Activated CD8-positive, alpha-beta T cell treated with anti-CD3 and anti-CD28 coated beads for 36 hours (primary cell): ENCODE data around the gene MACROD2. TPM values are rescaled to one million over a fixed set of nuclear protein-coding genes. Genes with fewer than 3 reads are reported as not detected.

Source experiments
- ATAC-seq: fragments of 200-7000 bp; cut with Tn5 transposase; one replicate; pipeline ENCODE4 v1.10.0; 2021; ENCODE audit warnings: mild to moderate bottlenecking, moderate library complexity
- CTCF ChIA-PET: fragments of 350-600 bp; sonication (Branson Sonifier 250); formaldehyde crosslinking; loops from one replicate; lab custom pipeline; 2021; ENCODE audit warnings: antibody characterized with exemption; lab: Charles Lee
- POLR2A ChIA-PET: fragments of 350-600 bp; sonication (Branson Sonifier 250); formaldehyde crosslinking; loops from one replicate; lab custom pipeline; 2021; ENCODE audit warnings: antibody characterized with exemption; lab: Charles Lee
- DNase-seq: peaks from one replicate; pipeline ENCODE4 v3.0.0-alpha.2; 2020
- H3K27ac Mint-ChIP-seq: one replicate; pipeline ENCODE4 v1.8.0; 2021; ENCODE audit warnings: mild to moderate bottlenecking, mixed read lengths
- H3K27me3 Mint-ChIP-seq: one replicate; pipeline ENCODE4 v1.8.0; 2021; ENCODE audit warnings: mixed read lengths
- H3K36me3 Mint-ChIP-seq: one replicate; pipeline ENCODE4 v1.8.0; 2021; ENCODE audit warnings: low read depth, mixed read lengths
- H3K4me1 Mint-ChIP-seq: one replicate; pipeline ENCODE4 v1.8.0; 2021; ENCODE audit warnings: low read depth, mixed read lengths
- H3K4me3 Mint-ChIP-seq: one replicate; pipeline ENCODE4 v1.8.0; 2021; ENCODE audit warnings: mild to moderate bottlenecking, moderate library complexity, mixed read lengths
- H3K9me3 Mint-ChIP-seq: one replicate; pipeline ENCODE4 v1.8.0; 2021; ENCODE audit warnings: mixed read lengths
- intact Hi-C: fragments of 100-400 bp; cut with micrococcal nuclease; formaldehyde crosslinking; loops from one replicate; pipeline ENCODE4 v1.10.0; 2022
- total RNA-seq, 2 experiments: library from RNA; stranded (reverse); gene quantifications; one replicate each; pipeline ENCODE4 v1.2.3, GENCODE V29; 2021
- TF ChIP-seq, protein P1 (sequence below): fragments of 200-600 bp; IDR thresholded peaks from one replicate; pipeline ENCODE4 v1.8.0; 2022; ENCODE audit warnings: antibody characterized with exemption, mild to moderate bottlenecking

Gene MACROD2
- total RNA-seq, 2 experiments from 2014 or later: not detected

- no peak for ATAC-seq
- Mint-ChIP-seq H3K9me3 (no peaks in the 10 kb centered on the region), H3K27ac (no peak overlapping the region), H3K4me1 (no peaks in the 10 kb centered on the region), H3K4me3 (no peak overlapping the region), H3K36me3 (no peaks in the 10 kb centered on the region), H3K27me3 (no peaks in the 10 kb centered on the region)
- CTCF ChIA-PET: no interaction called here
- DNase-seq: no peak
- POLR2A ChIA-PET: no interaction called here
- TF ChIP-seq, protein P1, sequence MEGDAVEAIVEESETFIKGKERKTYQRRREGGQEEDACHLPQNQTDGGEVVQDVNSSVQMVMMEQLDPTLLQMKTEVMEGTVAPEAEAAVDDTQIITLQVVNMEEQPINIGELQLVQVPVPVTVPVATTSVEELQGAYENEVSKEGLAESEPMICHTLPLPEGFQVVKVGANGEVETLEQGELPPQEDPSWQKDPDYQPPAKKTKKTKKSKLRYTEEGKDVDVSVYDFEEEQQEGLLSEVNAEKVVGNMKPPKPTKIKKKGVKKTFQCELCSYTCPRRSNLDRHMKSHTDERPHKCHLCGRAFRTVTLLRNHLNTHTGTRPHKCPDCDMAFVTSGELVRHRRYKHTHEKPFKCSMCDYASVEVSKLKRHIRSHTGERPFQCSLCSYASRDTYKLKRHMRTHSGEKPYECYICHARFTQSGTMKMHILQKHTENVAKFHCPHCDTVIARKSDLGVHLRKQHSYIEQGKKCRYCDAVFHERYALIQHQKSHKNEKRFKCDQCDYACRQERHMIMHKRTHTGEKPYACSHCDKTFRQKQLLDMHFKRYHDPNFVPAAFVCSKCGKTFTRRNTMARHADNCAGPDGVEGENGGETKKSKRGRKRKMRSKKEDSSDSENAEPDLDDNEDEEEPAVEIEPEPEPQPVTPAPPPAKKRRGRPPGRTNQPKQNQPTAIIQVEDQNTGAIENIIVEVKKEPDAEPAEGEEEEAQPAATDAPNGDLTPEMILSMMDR: no peak
- intact Hi-C loops: no loop called here
Observed at GRCh38 chr20:14950633-14951032, 955.3 kb downstream of the MACROD2 start.

DNA sequence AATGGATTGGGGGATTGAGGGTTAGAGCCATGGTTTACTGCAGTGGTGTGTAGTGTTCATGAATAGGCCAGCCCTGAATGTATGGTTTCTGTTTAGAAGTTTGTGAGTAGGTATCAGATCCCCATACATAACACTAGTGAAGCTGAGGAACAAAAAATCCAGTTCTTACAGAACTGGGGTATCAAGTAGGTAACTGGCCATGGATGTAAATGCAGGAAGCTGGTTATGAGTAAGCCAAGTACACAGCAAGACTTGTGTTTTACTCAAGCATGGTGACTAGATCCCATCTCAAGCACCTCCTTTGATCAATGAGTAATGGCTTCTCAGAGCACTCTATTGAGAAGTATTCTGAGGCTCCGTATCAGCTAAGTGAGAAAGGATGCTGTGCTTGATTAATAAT is 955.8 kb downstream of the MACROD2 start:
- CTCF ChIA-PET: no interaction called here
- Mint-ChIP-seq H3K27me3 (no peaks in the 10 kb centered on the region), H3K27ac (no peak overlapping the region), H3K4me3 (no peak overlapping the region), H3K9me3 (no peaks in the 10 kb centered on the region), H3K36me3 (no peaks in the 10 kb centered on the region), H3K4me1 (no peaks in the 10 kb centered on the region)
- intact Hi-C loops: no loop called here
- POLR2A ChIA-PET: no interaction called here
- ATAC-seq: no peak
- DNase-seq: no peak
- TF ChIP-seq, protein P1: no peak

DNA sequence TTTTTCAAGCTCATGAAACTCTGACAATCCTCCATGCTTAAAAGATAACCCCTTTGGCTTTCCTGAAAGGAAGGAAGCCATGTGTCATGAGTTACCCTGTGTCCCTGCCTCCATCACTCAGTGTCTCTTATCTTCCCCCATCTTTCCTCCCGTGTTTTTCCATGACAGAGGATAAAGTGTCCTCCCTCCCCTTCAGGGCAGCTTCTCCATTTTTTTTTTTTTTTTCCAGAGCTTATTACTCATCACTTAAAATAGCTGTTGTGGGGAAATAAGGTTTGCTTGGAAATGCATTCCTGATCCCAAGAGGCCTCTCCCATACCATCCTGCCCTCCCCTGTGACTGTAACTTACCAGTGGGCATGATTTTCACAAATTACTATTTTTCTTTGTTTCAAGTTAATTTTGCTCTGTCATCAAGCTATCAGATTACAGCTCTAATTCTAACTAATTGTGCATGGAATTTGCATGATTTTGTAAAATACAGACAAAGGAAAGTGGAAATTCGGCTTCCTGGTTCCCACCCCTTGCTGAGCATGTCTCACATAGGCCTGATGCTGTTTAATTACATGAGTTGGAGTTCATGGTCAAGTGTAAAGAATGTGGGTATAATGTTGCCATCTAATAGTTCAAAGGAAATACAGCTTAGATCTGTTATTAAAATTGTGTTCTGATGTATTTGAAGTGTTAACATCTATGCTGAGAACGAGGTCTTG is 956.5 kb downstream of the MACROD2 start:
- CTCF ChIA-PET: no interaction called here
- no peaks in the 10 kb centered on the region for H3K27me3 Mint-ChIP-seq
- H3K36me3 Mint-ChIP-seq: no peaks in the 10 kb centered on the region
- no peak overlapping the region for H3K4me3 Mint-ChIP-seq
- ATAC-seq: no peak
- no peaks in the 10 kb centered on the region for H3K4me1 Mint-ChIP-seq
- DNase-seq: no peak
- TF ChIP-seq, protein P1: no peak
- POLR2A ChIA-PET: no interaction called here
- intact Hi-C loops: no loop called here
- no peak overlapping the region for H3K27ac Mint-ChIP-seq
- no peaks in the 10 kb centered on the region for H3K9me3 Mint-ChIP-seq

DNA sequence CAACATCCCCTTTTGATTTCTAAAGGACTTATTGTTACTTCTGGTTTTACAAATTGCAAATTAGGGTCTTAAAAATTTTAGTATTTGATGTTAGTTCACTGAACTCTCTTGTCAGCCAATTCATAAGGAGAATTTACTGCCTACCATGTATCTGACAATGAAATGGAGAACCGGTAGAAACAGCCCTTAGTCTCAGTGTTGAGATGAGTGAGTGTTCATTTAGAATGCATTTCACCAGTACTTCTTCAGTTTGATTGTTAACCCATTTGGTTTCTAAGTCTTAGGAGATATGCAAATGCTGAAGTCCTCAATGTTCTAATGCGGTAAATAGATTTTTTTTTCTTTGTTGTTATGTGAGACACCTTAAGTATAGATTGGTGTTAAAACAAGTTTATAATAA is 958.4 kb downstream of the MACROD2 start:
- no peaks in the 10 kb centered on the region for H3K27me3 Mint-ChIP-seq
- ATAC-seq (peak; percentile 47), DNase-seq (no peak)
- no peaks in the 10 kb centered on the region for H3K4me1 Mint-ChIP-seq
- intact Hi-C loops: no loop called here
- TF ChIP-seq, protein P1: no peak
- H3K27ac Mint-ChIP-seq: no peak overlapping the region
- H3K36me3 Mint-ChIP-seq: no peaks in the 10 kb centered on the region
- H3K4me3 Mint-ChIP-seq: no peak overlapping the region
- CTCF ChIA-PET: interaction anchor here (0.9 kb wide), 1 partner anchor 616 kb away, joined by 3 read pairs; the partner anchor contains the start of gene FLRT3
- no peaks in the 10 kb centered on the region for H3K9me3 Mint-ChIP-seq
- POLR2A ChIA-PET: no interaction called here

DNA sequence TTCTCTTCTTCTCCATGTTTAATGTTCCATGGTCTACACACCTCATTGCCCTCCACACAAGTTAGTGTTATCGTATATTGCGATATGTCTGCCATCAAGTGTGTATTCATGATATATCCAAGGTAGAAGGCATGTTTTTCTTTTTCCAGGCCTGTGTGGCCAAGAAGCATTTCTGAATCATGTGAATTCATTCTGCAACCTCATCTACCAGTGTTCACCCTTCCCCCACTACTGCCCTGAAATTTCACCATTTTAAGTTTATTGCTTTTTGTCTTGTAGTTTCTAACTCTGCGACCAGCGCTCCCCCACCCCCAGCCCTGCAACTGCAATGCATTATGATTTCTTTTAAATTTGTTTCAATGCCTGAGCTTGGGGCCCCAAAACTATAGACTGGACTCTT is 960.1 kb downstream of the MACROD2 start:
- intact Hi-C loops: no loop called here

More for the DNA sequence above, 960.1 kb downstream of the MACROD2 start:
- peak; percentile 17 for ATAC-seq
- Mint-ChIP-seq H3K4me3 (no peak overlapping the region), H3K36me3 (no peaks in the 10 kb centered on the region), H3K27me3 (no peaks in the 10 kb centered on the region), H3K27ac (no peak overlapping the region), H3K4me1 (no peaks in the 10 kb centered on the region), H3K9me3 (peaks cover 2% of the 10 kb centered on the region)
- TF ChIP-seq, protein P1: no peak
- POLR2A ChIA-PET: no interaction called here
- CTCF ChIA-PET: no interaction called here
- peak; percentile 19 for DNase-seq
